NCI-H2029 (cell line): ENCODE data around the gene SAPCD2.
A peak's percentile ranks its signal among the peaks of the same experiment; 100 is the strongest.

ENCODE experiments used
- DNase-seq: peaks from one replicate; lab custom pipeline; 2025; lab: John Stamatoyannopoulos, UW

SAPCD2 gene

GRCh38 chr9:137031904-137032640 lies 38.3 kb downstream of the SAPCD2 start, which contains the start of gene FUT7:
FUT7 (minus strand) TSS chr9:137032088; CDS start chr9:137031991, 97 bp downstream.
- DNase-seq = no peak

- no peak for DNase-seq
Observed at GRCh38 chr9:137030538-137031527, 39.5 kb downstream of the SAPCD2 start.

- no peak for DNase-seq
Observed at GRCh38 chr9:137030006-137030405, 40.4 kb downstream of the SAPCD2 start.

GRCh38 chr9:137029058-137029936 lies 41.1 kb downstream of the SAPCD2 start:
- peak; percentile 18 for DNase-seq

GRCh38 chr9:137028263-137029057 lies 41.9 kb downstream of the SAPCD2 start:
- DNase-seq = peak; percentile 48

GRCh38 chr9:137027369-137028262 lies 42.7 kb downstream of the SAPCD2 start, which contains the start of gene ABCA2:
ABCA2 (minus strand) TSS chr9:137028237; CDS start chr9:137028140, 97 bp downstream.
- DNase-seq = no peak

- no peak for DNase-seq
Observed at GRCh38 chr9:137026828-137027227, 43.5 kb downstream of the SAPCD2 start.

GRCh38 chr9:137026384-137026783 lies 44.0 kb downstream of the SAPCD2 start:
- DNase-seq = no peak

- DNase-seq = peak; percentile 89
Observed at GRCh38 chr9:137025517-137025966, 44.8 kb downstream of the SAPCD2 start.

- DNase-seq = no peak
Observed at GRCh38 chr9:137023583-137023991, 46.8 kb downstream of the SAPCD2 start.

- no peak for DNase-seq
Observed at GRCh38 chr9:137023157-137023556, 47.2 kb downstream of the SAPCD2 start.

- no peak for DNase-seq
Observed at GRCh38 chr9:137022662-137023008, 47.7 kb downstream of the SAPCD2 start.

- DNase-seq = peak; percentile 95
Observed at GRCh38 chr9:137021979-137022661, 48.2 kb downstream of the SAPCD2 start.

- no peak for DNase-seq
Observed at GRCh38 chr9:137021568-137021978, 48.8 kb downstream of the SAPCD2 start.

- no peak for DNase-seq
Observed at GRCh38 chr9:137020771-137021567, 49.4 kb downstream of the SAPCD2 start.

- DNase-seq = no peak
Observed at GRCh38 chr9:137019891-137020683, 50.3 kb downstream of the SAPCD2 start.

GRCh38 chr9:137018761-137019559 lies 51.4 kb downstream of the SAPCD2 start:
- no peak for DNase-seq
